ENCODE results near the gene ARL4D. TPM values are rescaled to one million over a fixed set of nuclear protein-coding genes. Genes with fewer than 3 reads are reported as not detected.
"Not testable (repeated sequence)": the region's sequence is repeated elsewhere in the genome, so short reads cannot be mapped to it uniquely, and the experiment has no call there.

The ARL4D gene
- total and polyA plus RNA-seq, 2 donors (not counting 3 experiments of a cell fraction or from before 2014, with no cell fraction given), result 3.8 to 4.1 TPM

DNA sequence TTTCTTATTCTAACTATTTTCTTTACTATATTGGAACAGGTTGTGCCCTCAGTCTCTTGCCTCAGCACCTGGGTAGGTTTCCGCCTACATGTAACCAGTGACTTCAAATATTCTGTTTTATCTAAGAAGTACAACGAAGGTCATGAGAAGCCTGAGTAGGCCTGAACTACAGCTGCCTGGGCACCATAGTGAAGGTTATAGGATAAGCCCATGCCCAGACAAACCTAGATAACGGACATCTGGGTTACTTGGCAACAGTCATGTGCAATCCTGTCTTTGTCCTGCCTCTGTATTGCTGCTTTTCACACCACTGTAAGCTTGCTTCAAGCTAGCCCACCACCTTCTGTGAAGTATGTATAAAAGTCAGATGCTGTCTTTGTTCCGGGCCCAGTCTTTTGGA lies 25.4 kb upstream of the ARL4D start:
- BruUV-seq (replicated peaks), result no TSS peak
- CTCF ChIA-PET, result interaction anchor here (0.7 to 1.4 kb wide), 2 partner anchors 39 to 111 kb away, joined by 3 to 6 read pairs; partner anchors contain the start of gene DHX8

GRCh38 chr17:43375915-43376314 lies 22.9 kb upstream of the ARL4D start:
- H3K4me3 ChIP-seq (replicated peaks in 1 of 3; ENCODE audit: insufficient read depth in 1 of 3, low read depth in 1 of 3, low read length in 3 of 3); FAIRE-seq; H3K4me1 ChIP-seq (ENCODE audit: control insufficient read depth, extremely low read depth, insufficient read depth, low read length); H3K4me2 ChIP-seq (ENCODE audit: insufficient read depth, low read length); H3K9ac ChIP-seq (replicated peaks; ENCODE audit: extremely low read depth, insufficient read depth, low read length); BruUV-seq (replicated peaks); H3K36me3 ChIP-seq (ENCODE audit: control insufficient read depth in 2 of 2, extremely low read depth in 1 of 2, insufficient read depth in 2 of 2, low read length in 2 of 2); H3K27ac ChIP-seq (ENCODE audit: insufficient read depth, low read depth, low read length); H2AFZ ChIP-seq (ENCODE audit: low read depth, low read length); intact Hi-C loops (cut with micrococcal nuclease); H4K20me1 ChIP-seq (replicated peaks; ENCODE audit: control insufficient read depth, extremely low read depth, insufficient read depth, low read length); H3K27me3 ChIP-seq (ENCODE audit: control insufficient read depth in 2 of 2, insufficient read depth in 2 of 2, low read length in 2 of 2); DNase-seq (ENCODE audit: low read depth, low spot score); H3K9me1 ChIP-seq (replicated peaks; ENCODE audit: control insufficient read depth, extremely low read depth, insufficient read depth, low read length); H3K79me2 ChIP-seq (ENCODE audit: control insufficient read depth, insufficient read depth, low read length); dilution Hi-C loops (cut with MboI; ENCODE audit: extremely low pct_ligation_motif_present, low sequenced_read_pairs); H3K9me3 ChIP-seq (replicated peaks; ENCODE audit: control insufficient read depth, insufficient read depth, low read length): not testable (repeated sequence)
- ChIA-PET POLR2A (interaction anchor here (0.7 to 1.1 kb wide), 2 partner anchors 12 to 15 kb away, joined by 3 to 5 read pairs; no protein-coding TSS in a partner anchor), CTCF (interaction anchor here (1.3 to 1.5 kb wide), 3 partner anchors 12 to 108 kb away, joined by 3 to 7 read pairs (median 5); partner anchors contain the start of gene DHX8)

More for the DNA sequence above, 25.4 kb upstream of the ARL4D start:
- FAIRE-seq (no peak), DNase-seq (ENCODE audit: low read depth, low spot score) (no peak)
- no peaks in the 10 kb centered on the region for H3K9me3 ChIP-seq (replicated peaks; ENCODE audit: control insufficient read depth, insufficient read depth, low read length)
- H3K4me1 ChIP-seq (ENCODE audit: control insufficient read depth, extremely low read depth, insufficient read depth, low read length), result peaks cover 10% of the 10 kb centered on the region
- no peaks in the 10 kb centered on the region for H3K27me3 ChIP-seq (ENCODE audit: control insufficient read depth in 2 of 2, insufficient read depth in 2 of 2, low read length in 2 of 2)
- no peak overlapping the region for H3K4me3 ChIP-seq (replicated peaks in 1 of 3; ENCODE audit: insufficient read depth in 1 of 3, low read depth in 1 of 3, low read length in 3 of 3)
- H3K79me2 ChIP-seq (ENCODE audit: control insufficient read depth, insufficient read depth, low read length), result no peaks in the 10 kb centered on the region
- dilution Hi-C loops (cut with MboI; ENCODE audit: extremely low pct_ligation_motif_present, low sequenced_read_pairs) (no loop called here), intact Hi-C loops (cut with micrococcal nuclease) (no loop called here)
- H4K20me1 ChIP-seq (replicated peaks; ENCODE audit: control insufficient read depth, extremely low read depth, insufficient read depth, low read length), result no peaks in the 10 kb centered on the region
- TF ChIP-seq EZH2 (IDR thresholded peaks at IDR 0.05; ENCODE audit: borderline replicate concordance, low read depth, low read length, severe bottlenecking) (no peak), POLR2A (IDR thresholded peaks at IDR 0.05; ENCODE audit: low read depth, low read length) (no peak), GATA2 (IDR thresholded peaks at IDR 0.05; ENCODE audit: insufficient read depth, insufficient read length, low read depth, low read length) (no peak), FOS (IDR thresholded peaks at IDR 0.05; ENCODE audit: borderline replicate concordance, insufficient read depth, low read length) (no peak), MYC (IDR thresholded peaks at IDR 0.05; ENCODE audit: low read depth, low read length) (no peak), JUN (IDR thresholded peaks at IDR 0.05; ENCODE audit: borderline replicate concordance, insufficient read depth, insufficient read length, low read depth) (no peak), POLR2AphosphoS5 (IDR thresholded peaks at IDR 0.05; ENCODE audit: insufficient read depth, low read depth, low read length) (no peak)
- TF ChIP-seq, protein P1, sequence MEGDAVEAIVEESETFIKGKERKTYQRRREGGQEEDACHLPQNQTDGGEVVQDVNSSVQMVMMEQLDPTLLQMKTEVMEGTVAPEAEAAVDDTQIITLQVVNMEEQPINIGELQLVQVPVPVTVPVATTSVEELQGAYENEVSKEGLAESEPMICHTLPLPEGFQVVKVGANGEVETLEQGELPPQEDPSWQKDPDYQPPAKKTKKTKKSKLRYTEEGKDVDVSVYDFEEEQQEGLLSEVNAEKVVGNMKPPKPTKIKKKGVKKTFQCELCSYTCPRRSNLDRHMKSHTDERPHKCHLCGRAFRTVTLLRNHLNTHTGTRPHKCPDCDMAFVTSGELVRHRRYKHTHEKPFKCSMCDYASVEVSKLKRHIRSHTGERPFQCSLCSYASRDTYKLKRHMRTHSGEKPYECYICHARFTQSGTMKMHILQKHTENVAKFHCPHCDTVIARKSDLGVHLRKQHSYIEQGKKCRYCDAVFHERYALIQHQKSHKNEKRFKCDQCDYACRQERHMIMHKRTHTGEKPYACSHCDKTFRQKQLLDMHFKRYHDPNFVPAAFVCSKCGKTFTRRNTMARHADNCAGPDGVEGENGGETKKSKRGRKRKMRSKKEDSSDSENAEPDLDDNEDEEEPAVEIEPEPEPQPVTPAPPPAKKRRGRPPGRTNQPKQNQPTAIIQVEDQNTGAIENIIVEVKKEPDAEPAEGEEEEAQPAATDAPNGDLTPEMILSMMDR (IDR thresholded peaks at IDR 0.05; ENCODE audit: extremely low read depth in 1 of 2, insufficient read depth in 1 of 2, low read depth in 1 of 2, low read length in 2 of 2), result no peak
- TF ChIP-seq, protein P2, sequence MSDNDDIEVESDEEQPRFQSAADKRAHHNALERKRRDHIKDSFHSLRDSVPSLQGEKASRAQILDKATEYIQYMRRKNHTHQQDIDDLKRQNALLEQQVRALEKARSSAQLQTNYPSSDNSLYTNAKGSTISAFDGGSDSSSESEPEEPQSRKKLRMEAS (IDR thresholded peaks at IDR 0.05; ENCODE audit: insufficient read depth, insufficient read length), result no peak
- H3K9ac ChIP-seq (replicated peaks; ENCODE audit: extremely low read depth, insufficient read depth, low read length), result no peak overlapping the region
- no peak overlapping the region for H2AFZ ChIP-seq (ENCODE audit: low read depth, low read length)
- H3K27ac ChIP-seq (ENCODE audit: insufficient read depth, low read depth, low read length), result no peak overlapping the region
- H3K9me1 ChIP-seq (replicated peaks; ENCODE audit: control insufficient read depth, extremely low read depth, insufficient read depth, low read length), result no peaks in the 10 kb centered on the region
- H3K4me2 ChIP-seq (ENCODE audit: insufficient read depth, low read length), result no peak overlapping the region
- no peaks in the 10 kb centered on the region for H3K36me3 ChIP-seq (ENCODE audit: control insufficient read depth in 2 of 2, extremely low read depth in 1 of 2, insufficient read depth in 2 of 2, low read length in 2 of 2)
- POLR2A ChIA-PET, result no interaction called here

All from endothelial cell of umbilical vein (primary cell).